K562 (cell line): ENCODE results near the gene PRDM16. TPM values are rescaled to one million over a fixed set of nuclear protein-coding genes. Genes with fewer than 3 reads are reported as not detected.

Experiments used
- CREB3L1 ChIP-seq: fragments of 450-650 bp; IDR thresholded peaks from 2 replicates; pipeline ENCODE4 v1.6.1; 2014; ENCODE audit warnings: low read depth, mild to moderate bottlenecking, moderate library complexity, borderline replicate concordance
- FUS ChIP-seq: fragments of 200-400 bp; formaldehyde crosslinking; optimal IDR thresholded peaks from 2 replicates; pipeline ENCODE3; 2017; ENCODE audit warnings: low read depth, low read length
- HINFP ChIP-seq: fragments of 450-650 bp; conservative IDR thresholded peaks from 2 replicates; pipeline ENCODE4 v1.6.1; 2016; ENCODE audit warnings: missing genetic modification characterization, low read depth, mild to moderate bottlenecking, control low read depth, missing compliant biosample characterization
- HSF4 ChIP-seq: fragments of 250-450 bp; sonication (Bioruptor Pico); IDR thresholded peaks from 2 replicates; pipeline ENCODE4 v2.1.2; 2022; ENCODE audit warnings: mild to moderate bottlenecking, moderate library complexity, borderline replicate concordance
- NR1H2 ChIP-seq: sonication (generic); formaldehyde crosslinking; IDR thresholded peaks from 2 replicates; pipeline ENCODE4 v1.4.0; 2020; ENCODE audit warnings: mild to moderate bottlenecking, missing genetic modification reagents
- TAF15 ChIP-seq: fragments of 200-400 bp; formaldehyde crosslinking; IDR thresholded peaks from 2 replicates; pipeline ENCODE4 v1.6.1; 2017; ENCODE audit warnings: mild to moderate bottlenecking, low read depth, low read length, moderate library complexity
- TARDBP ChIP-seq: fragments of 450-650 bp; IDR thresholded peaks from 2 replicates; pipeline ENCODE4 v1.6.1; 2016
- ZNF395 ChIP-seq: fragments of 200-800 bp; sonication (Bioruptor generic); IDR thresholded peaks from 2 replicates; pipeline ENCODE4 v1.6.1; 2017; ENCODE audit warnings: missing genetic modification characterization, missing compliant biosample characterization
- polyA plus RNA-seq, 8 experiments: library from polyadenylated mRNA; depleted of rRNA in 4 of 8; stranded (reverse) in 5 of 8; unstranded in 3 of 8; fragments of >200 nt; fragmentation: Nextera tagmentation in 2 of 8; fragmentation: Illumina TruSeq in 1 of 8; extraction: Ambion mirVana in 2 of 8; extraction: Trizol in 1 of 8; gene quantifications; 2 replicates each; pipeline versions ENCODE4 v1.2.1 to v1.2.3, GENCODE V29; 2011 to 2014; ENCODE audit warnings: inconsistent platforms in 1 of 8, missing spikeins in 1 of 8
- total RNA-seq, 7 experiments: library from RNA; depleted of rRNA in 6 of 7; stranded (reverse); fragments of >200 nt in 6 of 7; fragmentation: Illumina TruSeq in 2 of 7; extraction: Trizol in 2 of 7; gene quantifications; 2 replicates each; pipeline versions ENCODE4 v1.2.1 to v1.2.3, GENCODE V29; 2011 to 2021; ENCODE audit warnings: low replicate concordance in 1 of 7
- TF ChIP-seq, protein P1 (sequence below): sonication (generic); formaldehyde crosslinking; IDR thresholded peaks from 2 replicates; pipeline ENCODE4 v1.8.0; 2022; ENCODE audit warnings: mild to moderate bottlenecking, missing genetic modification reagents
- TF ChIP-seq, protein P2 (sequence below): fragments of 250-450 bp; sonication (Bioruptor Pico); IDR thresholded peaks from 2 replicates; pipeline ENCODE4 v1.8.0; 2022; ENCODE audit warnings: inconsistent platforms
- TF ChIP-seq, protein P3 (sequence below): fragments of 250-450 bp; sonication (Bioruptor Pico); IDR thresholded peaks from 2 replicates; pipeline ENCODE4 v1.4.0; 2020

PRDM16 gene
- total and polyA plus RNA-seq, 9 of the 15 experiments (the other 6 are each of a cell fraction or from before 2014, with no cell fraction given): 0.10 to 0.27 TPM; not detected in 7

DNA sequence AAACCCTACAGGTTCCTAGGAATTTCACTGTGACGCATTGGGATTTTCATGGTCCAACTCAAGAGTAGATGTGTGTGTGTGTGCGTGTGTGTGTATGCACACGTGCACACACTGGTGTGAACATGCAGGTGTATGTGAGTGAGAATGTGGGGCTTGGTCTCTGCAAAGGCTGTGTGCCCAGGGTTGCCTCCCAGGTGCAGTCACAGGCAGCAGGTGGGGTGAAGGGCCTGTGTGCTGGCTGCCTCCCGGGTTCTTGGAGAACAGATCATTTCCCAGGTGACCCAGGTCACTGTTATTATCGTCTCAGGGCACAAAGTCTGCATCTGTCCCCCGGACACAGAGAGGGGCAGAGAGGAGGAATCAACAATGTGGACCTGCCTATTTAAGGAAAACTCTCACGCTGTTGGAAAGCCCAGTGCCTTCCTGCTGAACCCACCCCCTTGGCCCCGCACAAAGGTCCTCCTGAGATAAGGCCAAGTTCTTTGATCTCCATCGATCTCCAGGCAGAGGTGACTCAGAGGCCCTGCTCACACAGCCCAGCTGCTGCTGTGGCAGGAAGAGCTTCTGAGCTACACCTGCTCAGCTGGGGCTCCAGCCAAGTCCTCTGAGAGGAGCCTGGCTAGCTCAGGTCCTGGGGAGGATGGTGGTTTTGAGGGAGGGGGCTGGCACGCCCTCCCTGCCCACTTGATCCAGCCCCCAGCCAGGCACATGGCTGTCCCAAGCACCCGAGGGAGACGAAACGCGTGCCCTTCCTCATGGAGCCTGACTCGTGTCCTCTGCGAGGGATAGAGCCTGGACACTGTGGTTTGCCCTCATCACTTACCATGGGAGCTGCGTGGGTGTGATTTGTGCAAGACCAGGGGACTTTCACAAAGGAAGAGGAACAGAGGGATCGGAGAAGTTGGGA is 251.5 kb downstream of the PRDM16 start (continued):
- TF ChIP-seq ZNF395 (CRISPR knock-in tag): 0 out of 2 replicates have a peak, but pooled peaks have one; percentile 4
- TF ChIP-seq HINFP: no peak
- TF ChIP-seq FUS: no peak
- TF ChIP-seq TARDBP: no peak
- TF ChIP-seq, protein P1, sequence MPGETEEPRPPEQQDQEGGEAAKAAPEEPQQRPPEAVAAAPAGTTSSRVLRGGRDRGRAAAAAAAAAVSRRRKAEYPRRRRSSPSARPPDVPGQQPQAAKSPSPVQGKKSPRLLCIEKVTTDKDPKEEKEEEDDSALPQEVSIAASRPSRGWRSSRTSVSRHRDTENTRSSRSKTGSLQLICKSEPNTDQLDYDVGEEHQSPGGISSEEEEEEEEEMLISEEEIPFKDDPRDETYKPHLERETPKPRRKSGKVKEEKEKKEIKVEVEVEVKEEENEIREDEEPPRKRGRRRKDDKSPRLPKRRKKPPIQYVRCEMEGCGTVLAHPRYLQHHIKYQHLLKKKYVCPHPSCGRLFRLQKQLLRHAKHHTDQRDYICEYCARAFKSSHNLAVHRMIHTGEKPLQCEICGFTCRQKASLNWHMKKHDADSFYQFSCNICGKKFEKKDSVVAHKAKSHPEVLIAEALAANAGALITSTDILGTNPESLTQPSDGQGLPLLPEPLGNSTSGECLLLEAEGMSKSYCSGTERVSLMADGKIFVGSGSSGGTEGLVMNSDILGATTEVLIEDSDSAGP (CRISPR knock-in tag): no peak
- TF ChIP-seq, protein P2, sequence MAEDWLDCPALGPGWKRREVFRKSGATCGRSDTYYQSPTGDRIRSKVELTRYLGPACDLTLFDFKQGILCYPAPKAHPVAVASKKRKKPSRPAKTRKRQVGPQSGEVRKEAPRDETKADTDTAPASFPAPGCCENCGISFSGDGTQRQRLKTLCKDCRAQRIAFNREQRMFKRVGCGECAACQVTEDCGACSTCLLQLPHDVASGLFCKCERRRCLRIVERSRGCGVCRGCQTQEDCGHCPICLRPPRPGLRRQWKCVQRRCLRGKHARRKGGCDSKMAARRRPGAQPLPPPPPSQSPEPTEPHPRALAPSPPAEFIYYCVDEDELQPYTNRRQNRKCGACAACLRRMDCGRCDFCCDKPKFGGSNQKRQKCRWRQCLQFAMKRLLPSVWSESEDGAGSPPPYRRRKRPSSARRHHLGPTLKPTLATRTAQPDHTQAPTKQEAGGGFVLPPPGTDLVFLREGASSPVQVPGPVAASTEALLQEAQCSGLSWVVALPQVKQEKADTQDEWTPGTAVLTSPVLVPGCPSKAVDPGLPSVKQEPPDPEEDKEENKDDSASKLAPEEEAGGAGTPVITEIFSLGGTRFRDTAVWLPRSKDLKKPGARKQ (CRISPR knock-in tag): no peak
- TF ChIP-seq NR1H2 (CRISPR knock-in tag): no peak
- TF ChIP-seq CREB3L1: no peak
- TF ChIP-seq, protein P3, sequence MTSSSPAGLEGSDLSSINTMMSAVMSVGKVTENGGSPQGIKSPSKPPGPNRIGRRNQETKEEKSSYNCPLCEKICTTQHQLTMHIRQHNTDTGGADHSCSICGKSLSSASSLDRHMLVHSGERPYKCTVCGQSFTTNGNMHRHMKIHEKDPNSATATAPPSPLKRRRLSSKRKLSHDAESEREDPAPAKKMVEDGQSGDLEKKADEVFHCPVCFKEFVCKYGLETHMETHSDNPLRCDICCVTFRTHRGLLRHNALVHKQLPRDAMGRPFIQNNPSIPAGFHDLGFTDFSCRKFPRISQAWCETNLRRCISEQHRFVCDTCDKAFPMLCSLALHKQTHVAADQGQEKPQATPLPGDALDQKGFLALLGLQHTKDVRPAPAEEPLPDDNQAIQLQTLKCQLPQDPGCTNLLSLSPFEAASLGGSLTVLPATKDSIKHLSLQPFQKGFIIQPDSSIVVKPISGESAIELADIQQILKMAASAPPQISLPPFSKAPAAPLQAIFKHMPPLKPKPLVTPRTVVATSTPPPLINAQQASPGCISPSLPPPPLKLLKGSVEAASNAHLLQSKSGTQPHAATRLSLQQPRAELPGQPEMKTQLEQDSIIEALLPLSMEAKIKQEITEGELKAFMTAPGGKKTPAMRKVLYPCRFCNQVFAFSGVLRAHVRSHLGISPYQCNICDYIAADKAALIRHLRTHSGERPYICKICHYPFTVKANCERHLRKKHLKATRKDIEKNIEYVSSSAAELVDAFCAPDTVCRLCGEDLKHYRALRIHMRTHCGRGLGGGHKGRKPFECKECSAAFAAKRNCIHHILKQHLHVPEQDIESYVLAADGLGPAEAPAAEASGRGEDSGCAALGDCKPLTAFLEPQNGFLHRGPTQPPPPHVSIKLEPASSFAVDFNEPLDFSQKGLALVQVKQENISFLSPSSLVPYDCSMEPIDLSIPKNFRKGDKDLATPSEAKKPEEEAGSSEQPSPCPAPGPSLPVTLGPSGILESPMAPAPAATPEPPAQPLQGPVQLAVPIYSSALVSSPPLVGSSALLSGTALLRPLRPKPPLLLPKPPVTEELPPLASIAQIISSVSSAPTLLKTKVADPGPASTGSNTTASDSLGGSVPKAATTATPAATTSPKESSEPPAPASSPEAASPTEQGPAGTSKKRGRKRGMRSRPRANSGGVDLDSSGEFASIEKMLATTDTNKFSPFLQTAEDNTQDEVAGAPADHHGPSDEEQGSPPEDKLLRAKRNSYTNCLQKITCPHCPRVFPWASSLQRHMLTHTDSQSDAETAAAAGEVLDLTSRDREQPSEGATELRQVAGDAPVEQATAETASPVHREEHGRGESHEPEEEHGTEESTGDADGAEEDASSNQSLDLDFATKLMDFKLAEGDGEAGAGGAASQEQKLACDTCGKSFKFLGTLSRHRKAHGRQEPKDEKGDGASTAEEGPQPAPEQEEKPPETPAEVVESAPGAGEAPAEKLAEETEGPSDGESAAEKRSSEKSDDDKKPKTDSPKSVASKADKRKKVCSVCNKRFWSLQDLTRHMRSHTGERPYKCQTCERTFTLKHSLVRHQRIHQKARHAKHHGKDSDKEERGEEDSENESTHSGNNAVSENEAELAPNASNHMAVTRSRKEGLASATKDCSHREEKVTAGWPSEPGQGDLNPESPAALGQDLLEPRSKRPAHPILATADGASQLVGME (CRISPR knock-in tag): peak; percentile 66; the same call in 1 of the 2 replicates
- TF ChIP-seq TAF15: no peak
- TF ChIP-seq HSF4 (CRISPR knock-in tag): no peak
